Stimulated activated naive B cell treated with anti-CD40 and anti-IgM and Interleukin-4, amounts not matched to agents 10 μg/mL and 1 μg/mL and 100 μg/mL, for 72 hours (primary cell): ENCODE data around the gene DMRT1.
A peak's percentile ranks its signal among the peaks of the same experiment; 100 is the strongest.
"Not testable (repeated sequence)": the region's sequence is repeated elsewhere in the genome, so short reads cannot be mapped to it uniquely, and the experiment has no call there.

Source experiments
- ATAC-seq, 2 donors: fragments of 150-1000 bp; cut with Tn5 transposase; replicated peaks; 2 replicates each; pipeline ENCODE4 v1.10.0; 2021; ENCODE audit warnings: moderate library complexity in 1 of 2
- DNase-seq: peaks from one replicate; pipeline ENCODE4 v3.0.0; 2021
- H3K27ac Mint-ChIP-seq: one replicate; pipeline ENCODE4 v1.8.0; 2022; ENCODE audit warnings: mild to moderate bottlenecking, mixed read lengths
- H3K27me3 Mint-ChIP-seq, 2 donors: one replicate each; pipeline ENCODE4 v1.8.0; 2022; ENCODE audit warnings: mixed read lengths in 2 of 2
- H3K36me3 Mint-ChIP-seq, 2 donors: one replicate each; pipeline ENCODE4 v1.8.0; 2022; ENCODE audit warnings: mixed read lengths in 2 of 2, mild to moderate bottlenecking in 1 of 2
- H3K4me1 Mint-ChIP-seq, 2 donors: one replicate each; pipeline ENCODE4 v1.8.0; 2022; ENCODE audit warnings: mixed read lengths in 2 of 2, mild to moderate bottlenecking in 1 of 2
- H3K4me3 Mint-ChIP-seq, 2 donors: one replicate each; pipeline ENCODE4 v1.8.0; 2022; ENCODE audit warnings: mild to moderate bottlenecking in 2 of 2, mixed read lengths in 2 of 2, moderate library complexity in 1 of 2
- H3K9me3 Mint-ChIP-seq, 2 donors: one replicate each; pipeline ENCODE4 v1.8.0; 2022; ENCODE audit warnings: mixed read lengths in 2 of 2, mild to moderate bottlenecking in 1 of 2

Gene DMRT1

GRCh38 chr9:995192-995591, 153.7 kb downstream of the DMRT1 start:
- Mint-ChIP-seq H3K27me3 (peaks cover 8 to 29% of the 10 kb centered on the region in 2 donors), H3K36me3 (no peaks in the 10 kb centered on the region), H3K4me3 (no peak overlapping the region), H3K4me1 (no peaks in the 10 kb centered on the region), H3K9me3 (peaks cover 0 to 2% of the 10 kb centered on the region in 2 donors), H3K27ac (no peak overlapping the region)
- no peak for DNase-seq
- no peak for ATAC-seq

GRCh38 chr9:995781-996180, 154.3 kb downstream of the DMRT1 start:
- peaks cover 2 to 23% of the 10 kb centered on the region in 2 donors for H3K27me3 Mint-ChIP-seq
- ATAC-seq (no peak), DNase-seq (no peak)
- no peaks in the 10 kb centered on the region for H3K36me3 Mint-ChIP-seq
- peaks cover 0 to 2% of the 10 kb centered on the region in 2 donors for H3K9me3 Mint-ChIP-seq
- no peaks in the 10 kb centered on the region for H3K4me1 Mint-ChIP-seq
- H3K4me3 Mint-ChIP-seq = no peak overlapping the region
- H3K27ac Mint-ChIP-seq = no peak overlapping the region

- not testable (repeated sequence) for H3K9me3 Mint-ChIP-seq, H3K36me3 Mint-ChIP-seq, H3K27ac Mint-ChIP-seq, H3K4me1 Mint-ChIP-seq, DNase-seq, H3K4me3 Mint-ChIP-seq, ATAC-seq
- peaks cover 0 to 14% of the 10 kb centered on the region in 2 donors for H3K27me3 Mint-ChIP-seq
These were observed 157.0 kb downstream of the DMRT1 start for GRCh38 chr9:998299-999110.

GRCh38 chr9:1001838-1002237, 160.3 kb downstream of the DMRT1 start:
- DNase-seq (no peak), ATAC-seq (no peak)
- Mint-ChIP-seq H3K9me3 (peaks cover 0 to 2% of the 10 kb centered on the region in 2 donors), H3K27me3 (peaks cover 15 to 23% of the 10 kb centered on the region in 2 donors), H3K4me1 (peaks cover 3 to 7% of the 10 kb centered on the region in 2 donors), H3K36me3 (no peaks in the 10 kb centered on the region), H3K4me3 (no peak overlapping the region), H3K27ac (no peak overlapping the region)

- peak; percentile 52 to 67 for ATAC-seq
- H3K4me3 Mint-ChIP-seq = no peak overlapping the region
- peaks cover 0 to 2% of the 10 kb centered on the region in 2 donors for H3K9me3 Mint-ChIP-seq
- H3K4me1 Mint-ChIP-seq = peaks cover 3 to 7% of the 10 kb centered on the region in 2 donors
- DNase-seq = no peak
- no peaks in the 10 kb centered on the region for H3K36me3 Mint-ChIP-seq
- H3K27me3 Mint-ChIP-seq = peaks cover 19 to 29% of the 10 kb centered on the region in 2 donors
- H3K27ac Mint-ChIP-seq = no peak overlapping the region
These were observed 161.2 kb downstream of the DMRT1 start for GRCh38 chr9:1002678-1003077.

- H3K27me3 Mint-ChIP-seq = peaks cover 36 to 50% of the 10 kb centered on the region in 2 donors
- H3K27ac Mint-ChIP-seq = no peak overlapping the region
- ATAC-seq = peak; percentile 40 to 53
These were observed 163.7 kb downstream of the DMRT1 start for GRCh38 chr9:1005043-1005667.

GRCh38 chr9:1007312-1007711, 165.8 kb downstream of the DMRT1 start:
- Mint-ChIP-seq H3K36me3 (no peaks in the 10 kb centered on the region), H3K4me3 (no peak overlapping the region), H3K27ac (no peak overlapping the region), H3K27me3 (peaks cover 37 to 45% of the 10 kb centered on the region in 2 donors), H3K4me1 (peaks cover 13 to 16% of the 10 kb centered on the region in 2 donors), H3K9me3 (no peaks in the 10 kb centered on the region)
- DNase-seq (no peak), ATAC-seq (no peak)

More at GRCh38 chr9:1005043-1005667, 163.7 kb downstream of the DMRT1 start:
- Mint-ChIP-seq H3K9me3 (no peaks in the 10 kb centered on the region), H3K36me3 (no peaks in the 10 kb centered on the region), H3K4me3 (no peak overlapping the region), H3K4me1 (peaks cover 13 to 16% of the 10 kb centered on the region in 2 donors)
- DNase-seq = peak; percentile 9

GRCh38 chr9:1008216-1008615, 166.7 kb downstream of the DMRT1 start:
- Mint-ChIP-seq H3K27me3 (peaks cover 37 to 50% of the 10 kb centered on the region in 2 donors), H3K9me3 (no peaks in the 10 kb centered on the region), H3K4me3 (no peak overlapping the region), H3K36me3 (no peaks in the 10 kb centered on the region), H3K4me1 (peaks cover 15 to 20% of the 10 kb centered on the region in 2 donors), H3K27ac (no peak overlapping the region)
- DNase-seq = no peak
- no peak for ATAC-seq

GRCh38 chr9:1009101-1009707, 167.7 kb downstream of the DMRT1 start:
- ATAC-seq (peak; percentile 98), DNase-seq (peak; percentile 75)
- Mint-ChIP-seq H3K36me3 (no peaks in the 10 kb centered on the region), H3K9me3 (no peaks in the 10 kb centered on the region), H3K27me3 (peaks cover 37 to 51% of the 10 kb centered on the region in 2 donors), H3K4me1 (peaks cover 16 to 21% of the 10 kb centered on the region in 2 donors), H3K27ac (no peak overlapping the region), H3K4me3 (no peak overlapping the region)

GRCh38 chr9:1013021-1013420, 171.5 kb downstream of the DMRT1 start:
- Mint-ChIP-seq H3K4me1 (peaks cover 12 to 14% of the 10 kb centered on the region in 2 donors), H3K4me3 (no peak overlapping the region), H3K36me3 (no peaks in the 10 kb centered on the region), H3K27ac (no peak overlapping the region), H3K9me3 (no peaks in the 10 kb centered on the region), H3K27me3 (peaks cover 19 to 41% of the 10 kb centered on the region in 2 donors)
- DNase-seq (no peak), ATAC-seq (peak in 1 of 2 donors; percentile 28)

- Mint-ChIP-seq H3K4me1 (peaks cover 5% of the 10 kb centered on the region in 2 donors), H3K4me3 (no peak overlapping the region), H3K36me3 (no peaks in the 10 kb centered on the region), H3K27me3 (peaks cover 22 to 44% of the 10 kb centered on the region in 2 donors), H3K9me3 (no peaks in the 10 kb centered on the region), H3K27ac (no peak overlapping the region)
- DNase-seq (no peak), ATAC-seq (no peak)
These were observed 172.7 kb downstream of the DMRT1 start for GRCh38 chr9:1014225-1014624.

GRCh38 chr9:1014640-1015039, 173.1 kb downstream of the DMRT1 start:
- H3K9me3 Mint-ChIP-seq = no peaks in the 10 kb centered on the region
- peaks cover 18 to 41% of the 10 kb centered on the region in 2 donors for H3K27me3 Mint-ChIP-seq
- DNase-seq (no peak), ATAC-seq (no peak)
- no peak overlapping the region for H3K4me3 Mint-ChIP-seq
- no peaks in the 10 kb centered on the region for H3K36me3 Mint-ChIP-seq
- H3K27ac Mint-ChIP-seq = no peak overlapping the region
- peaks cover 3 to 5% of the 10 kb centered on the region in 2 donors for H3K4me1 Mint-ChIP-seq

GRCh38 chr9:1018121-1018520, 176.6 kb downstream of the DMRT1 start:
- ATAC-seq (peak; percentile 46 to 56), DNase-seq (no peak)
- H3K4me3 Mint-ChIP-seq = no peak overlapping the region

More at GRCh38 chr9:1018121-1018520, 176.6 kb downstream of the DMRT1 start:
- Mint-ChIP-seq H3K4me1 (peaks cover 1 to 3% of the 10 kb centered on the region in 2 donors), H3K27ac (no peak overlapping the region), H3K36me3 (no peaks in the 10 kb centered on the region), H3K27me3 (peaks cover 20 to 41% of the 10 kb centered on the region in 2 donors), H3K9me3 (peaks cover 0 to 1% of the 10 kb centered on the region in 2 donors)
